Stimulated activated CD8-positive, alpha-beta memory T cell treated with anti-CD3 and anti-CD28 coated beads, Interleukin-15, amount 100 ng/mL, for 48 hours (primary cell): ENCODE results near the gene POLR3A.
A peak's percentile ranks its signal among the peaks of the same experiment; 100 is the strongest.

Experiments used
- DNase-seq, 2 donors: peaks; one replicate each; pipeline ENCODE4 v3.0.0-alpha.2; 2020; ENCODE audit warnings: low read depth in 2 of 2

POLR3A gene

DNA sequence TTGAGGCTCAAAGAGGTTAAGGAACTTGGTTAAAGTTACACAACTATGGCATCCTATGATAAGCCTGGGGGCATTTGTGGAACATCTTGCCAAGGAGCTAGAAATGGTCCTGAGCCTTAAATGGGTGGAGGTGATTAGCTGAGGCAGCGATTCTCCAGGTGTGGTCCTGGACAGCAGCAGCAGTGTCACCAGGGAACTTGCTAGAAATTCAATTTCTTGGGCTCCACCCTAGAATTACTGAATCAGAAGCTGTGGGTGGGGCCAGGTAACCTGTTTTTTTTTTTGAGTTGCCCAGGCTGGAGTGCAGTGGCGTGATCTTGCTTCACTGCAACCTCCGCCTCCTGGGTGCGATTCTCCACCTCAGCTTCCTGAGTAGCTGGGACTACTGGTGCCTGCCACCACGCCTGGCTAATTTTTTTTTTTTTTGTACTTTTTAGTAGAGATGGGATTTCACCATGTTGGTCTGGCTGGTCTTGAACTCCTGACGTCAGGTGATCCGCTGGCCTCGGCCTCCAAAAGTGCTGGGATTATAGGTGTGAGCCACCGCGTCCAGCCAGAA, 17.5 kb upstream of the POLR3A start:
- DNase-seq: no peak

- DNase-seq: no peak
These were observed 16.5 kb upstream of the POLR3A start for GRCh38 chr10:78045856-78046255.

DNA sequence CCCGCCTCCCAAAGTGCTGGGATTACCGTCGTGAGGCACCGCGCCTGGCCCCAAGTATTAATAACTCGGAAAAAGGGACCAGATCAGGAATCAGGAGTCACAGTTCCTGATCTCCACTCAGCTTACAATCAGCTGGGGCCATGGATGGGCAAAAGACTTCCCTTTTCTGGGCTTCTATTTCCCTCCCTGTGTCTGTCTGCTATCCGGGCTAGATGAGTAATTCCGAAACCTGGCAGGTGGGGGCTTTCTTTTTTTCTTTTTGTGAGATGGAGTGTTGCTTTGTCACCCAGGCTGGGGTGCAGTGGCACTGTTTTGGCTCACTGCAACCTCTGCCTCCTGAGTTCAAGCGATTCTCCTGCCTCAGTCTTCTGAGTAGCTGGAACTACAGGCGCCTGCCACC, 15.9 kb upstream of the POLR3A start:
- no peak for DNase-seq

GRCh38 chr10:78044699-78045098, 15.4 kb upstream of the POLR3A start:
- DNase-seq: no peak

DNA sequence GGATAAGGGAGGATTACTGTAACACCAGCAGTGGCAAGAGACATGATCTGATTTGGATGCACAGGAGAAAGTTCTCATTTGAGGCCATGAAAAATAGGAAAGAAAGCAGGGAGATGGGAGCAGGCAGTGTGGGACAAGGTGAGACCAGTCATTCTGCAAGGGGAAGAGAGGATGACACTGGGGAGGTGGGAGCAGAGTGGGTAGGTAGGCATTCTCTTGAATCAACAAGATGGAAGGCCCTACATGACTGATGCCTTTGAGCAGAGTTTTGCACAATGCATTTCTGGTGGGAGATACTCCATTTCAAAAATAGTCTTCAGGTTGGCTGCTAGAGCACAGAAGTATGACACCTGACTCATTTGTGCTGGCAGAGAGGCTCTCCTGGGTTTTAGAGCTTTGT, 14.9 kb upstream of the POLR3A start:
- DNase-seq: no peak

- no peak for DNase-seq
These were observed 13.4 kb upstream of the POLR3A start for GRCh38 chr10:78042752-78043104.

DNA sequence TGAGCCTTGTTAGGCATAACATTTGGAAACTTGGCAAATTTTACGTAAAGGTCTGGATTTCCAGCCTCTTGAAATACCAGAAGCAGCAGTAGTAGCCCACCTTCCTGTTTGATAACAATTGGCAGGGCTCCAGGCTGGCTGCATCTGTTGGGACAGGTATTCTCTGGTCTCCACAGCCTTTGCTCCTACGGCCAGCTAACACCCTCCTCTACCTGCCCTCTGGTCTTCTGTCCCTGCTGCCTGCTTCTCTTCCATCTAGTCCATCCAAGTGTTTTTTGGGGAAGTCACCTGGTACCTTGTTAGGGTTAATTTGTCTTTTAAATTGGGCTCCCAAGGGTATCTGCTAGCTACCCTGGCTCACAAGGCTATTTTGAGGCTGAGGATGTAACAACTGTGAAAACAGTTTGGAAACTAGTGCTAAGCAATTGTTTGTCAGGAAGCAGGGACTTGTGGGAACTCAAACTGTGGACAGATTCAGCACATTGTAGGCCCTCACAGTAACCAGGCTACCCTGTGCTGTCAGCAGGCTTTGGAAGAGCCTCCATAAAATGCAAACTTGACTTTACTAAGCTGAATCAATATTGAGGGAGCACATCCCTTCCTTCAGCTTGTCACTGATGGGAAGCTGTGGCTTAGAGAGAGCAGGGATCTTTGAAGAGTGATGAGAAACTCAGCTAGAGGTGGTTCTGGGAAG, 12.9 kb upstream of the POLR3A start:
- no peak for DNase-seq

DNA sequence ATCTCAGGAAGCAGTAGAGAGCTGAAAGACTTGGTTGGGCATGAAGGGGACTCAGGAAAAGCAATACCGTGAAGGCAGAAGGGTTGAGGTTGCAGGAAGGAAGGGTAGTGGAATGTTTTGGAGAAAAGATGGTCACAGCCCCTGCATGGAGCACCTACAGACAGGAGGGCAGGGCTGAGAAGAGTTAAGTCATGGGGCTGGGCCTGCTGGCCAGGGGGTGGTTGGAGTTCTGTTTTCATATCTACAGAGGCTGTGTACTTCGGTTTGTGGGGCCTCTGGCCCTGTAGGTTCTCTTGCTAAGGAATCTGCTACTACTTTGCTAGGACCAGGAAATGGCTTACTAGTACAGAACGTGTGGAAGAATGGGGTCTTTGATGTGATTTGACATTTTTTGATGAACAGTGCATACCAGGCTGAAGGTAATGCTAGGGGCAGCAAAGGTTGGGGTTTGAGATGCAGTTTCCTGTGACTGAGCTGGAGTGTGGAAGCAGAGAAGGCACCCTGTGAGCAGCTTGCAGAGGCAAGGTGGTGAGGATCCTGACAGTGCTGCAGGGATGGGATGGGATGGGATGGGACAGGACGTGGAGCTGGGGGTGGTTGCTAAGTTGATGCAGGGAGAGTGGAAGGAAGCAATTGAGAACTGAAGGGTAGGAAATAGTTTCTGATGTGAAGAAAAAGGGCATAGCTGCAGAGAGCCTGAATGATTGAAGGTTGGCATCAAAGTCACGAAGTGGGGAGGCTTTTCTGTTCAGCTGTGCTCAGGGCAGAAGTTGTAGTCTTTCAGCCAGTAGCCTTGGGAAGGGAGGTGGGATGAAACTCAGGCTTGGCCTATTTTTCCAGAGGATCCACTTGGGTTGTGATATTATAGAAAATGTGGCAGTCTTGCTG, 12.1 kb upstream of the POLR3A start:
- no peak for DNase-seq

- no peak for DNase-seq
These were observed 10.4 kb upstream of the POLR3A start for GRCh38 chr10:78039743-78040142.

DNA sequence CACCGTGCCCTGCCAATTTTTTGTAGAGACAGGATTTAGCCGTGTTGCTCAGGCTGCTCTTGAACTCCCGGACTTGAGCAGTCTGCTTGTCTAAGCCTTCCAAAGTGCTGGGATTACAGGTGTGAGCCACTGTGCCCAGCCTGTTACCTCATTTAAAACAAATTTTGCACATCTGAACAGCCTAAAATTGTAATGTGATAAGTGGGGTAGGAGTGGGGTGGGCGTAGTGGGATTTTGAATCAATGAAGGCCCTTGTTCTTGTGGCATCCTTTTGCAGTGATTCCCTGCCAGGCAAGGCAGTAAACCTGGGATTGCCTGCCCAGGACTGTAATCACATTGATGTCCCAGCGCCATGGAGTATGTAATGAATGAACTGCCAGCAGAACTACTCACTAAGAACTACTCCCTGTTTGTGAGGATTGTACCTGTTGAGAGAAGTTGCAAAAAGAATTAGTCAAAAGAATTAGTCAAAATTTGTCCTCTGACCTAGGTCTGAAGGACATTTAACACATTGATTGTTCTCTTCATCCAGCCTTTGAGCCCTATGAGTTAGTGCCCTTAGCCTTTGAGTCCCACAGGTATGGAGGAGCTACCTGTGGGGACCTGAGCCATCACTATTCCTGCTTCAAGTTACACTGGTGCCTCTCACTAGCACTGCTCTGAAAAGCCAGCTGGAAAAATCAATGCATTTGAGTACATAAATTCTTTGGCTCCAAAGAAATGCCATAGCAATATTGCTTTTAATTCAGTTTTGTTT, 9.7 kb upstream of the POLR3A start:
- no peak for DNase-seq

DNA sequence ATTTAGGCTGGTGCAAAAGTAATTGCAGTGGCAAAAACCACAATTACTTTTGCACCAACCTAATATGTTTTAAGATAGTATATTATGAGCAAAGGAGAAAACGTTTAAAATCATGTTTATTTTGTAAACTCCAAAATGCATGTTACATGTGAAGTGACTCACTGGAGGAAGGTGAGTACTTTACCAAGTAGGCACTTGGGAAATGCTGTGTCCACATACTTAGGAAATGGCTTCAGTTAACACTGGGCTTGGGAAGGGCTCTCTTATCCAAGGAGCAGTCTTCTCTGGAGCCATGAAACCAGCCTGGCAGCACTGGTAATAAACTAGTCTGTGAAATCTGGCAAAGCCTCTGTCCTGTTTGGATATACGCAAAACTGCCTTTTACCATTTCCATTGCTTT, 8.8 kb upstream of the POLR3A start:
- DNase-seq: no peak

DNA sequence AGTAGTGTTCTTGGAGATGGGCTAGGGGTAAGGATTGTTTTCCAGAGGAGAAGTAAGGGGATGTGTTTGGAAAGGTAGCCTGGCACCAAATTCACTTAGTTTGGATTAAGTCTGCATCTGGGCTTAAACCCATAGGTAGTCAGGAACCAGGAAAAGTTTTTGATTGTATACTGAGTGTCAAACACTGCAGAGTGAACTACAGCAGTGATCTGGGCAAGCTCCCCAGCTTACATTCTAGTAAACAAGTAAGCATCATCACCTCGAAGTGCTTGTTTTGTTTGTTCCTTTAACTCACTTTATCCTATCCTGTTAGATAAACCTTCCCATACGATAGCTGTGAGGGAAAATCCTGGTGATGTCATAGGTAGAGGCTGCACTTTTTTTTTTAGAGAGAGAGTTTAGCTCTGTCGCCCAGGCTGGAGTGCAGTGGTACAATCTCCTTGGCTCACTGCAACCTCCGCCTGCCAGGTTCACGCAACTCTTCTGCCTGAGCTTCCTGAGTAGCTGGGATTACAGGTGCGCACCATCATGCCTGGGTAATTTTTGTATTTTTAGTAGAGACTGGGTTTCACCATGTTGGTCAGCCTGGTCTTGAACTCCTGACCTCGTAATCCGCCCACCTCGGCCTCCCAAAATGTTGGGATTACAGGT, 6.7 kb upstream of the POLR3A start:
- DNase-seq: no peak

DNA sequence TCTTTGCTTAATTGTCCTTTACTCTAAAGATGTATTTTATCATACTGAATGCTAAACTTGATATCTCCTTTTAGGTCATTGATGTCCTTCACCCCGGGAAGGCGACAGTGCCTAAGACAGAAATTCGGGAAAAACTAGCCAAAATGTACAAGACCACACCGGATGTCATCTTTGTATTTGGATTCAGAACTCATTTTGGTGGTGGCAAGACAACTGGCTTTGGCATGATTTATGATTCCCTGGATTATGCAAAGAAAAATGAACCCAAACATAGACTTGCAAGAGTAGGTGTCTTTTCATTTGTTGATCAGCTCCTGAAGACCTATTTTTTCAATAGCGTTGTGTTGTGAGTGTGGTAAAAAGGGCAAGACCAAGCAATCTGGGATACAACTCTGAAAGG, 6.1 kb upstream of the POLR3A start:
- no peak for DNase-seq

DNA sequence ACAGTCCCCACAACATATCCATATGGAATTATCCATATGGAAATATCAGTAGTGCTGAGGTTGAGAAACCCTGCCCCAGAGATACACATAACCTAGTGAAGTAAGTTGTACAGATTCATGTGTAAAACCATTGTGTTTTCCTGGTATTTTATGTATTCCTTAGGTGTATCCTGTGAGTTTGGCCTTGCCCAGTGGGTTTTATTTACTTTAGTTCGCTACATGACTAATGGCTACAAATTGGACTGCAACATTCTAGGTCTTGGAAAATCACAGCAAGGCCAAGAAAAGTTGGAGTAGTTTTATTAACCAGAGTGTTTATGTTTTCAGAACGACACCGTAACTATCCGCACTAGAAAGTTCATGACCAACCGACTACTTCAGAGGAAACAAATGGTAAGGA, 5.7 kb upstream of the POLR3A start:
- DNase-seq: no peak

- peak; percentile 88 to 92 for DNase-seq
These were observed 4.5 kb upstream of the POLR3A start, which contains the start of gene RPS24 for GRCh38 chr10:78033637-78034470. RPS24 (plus strand) TSS chr10:78033863; CDS start chr10:78033902, 39 bp downstream.

- DNase-seq: no peak
These were observed 4.0 kb upstream of the POLR3A start for GRCh38 chr10:78033387-78033636.

- no peak for DNase-seq
These were observed 662 bp downstream of the POLR3A start for GRCh38 chr10:78028438-78029268.

DNA sequence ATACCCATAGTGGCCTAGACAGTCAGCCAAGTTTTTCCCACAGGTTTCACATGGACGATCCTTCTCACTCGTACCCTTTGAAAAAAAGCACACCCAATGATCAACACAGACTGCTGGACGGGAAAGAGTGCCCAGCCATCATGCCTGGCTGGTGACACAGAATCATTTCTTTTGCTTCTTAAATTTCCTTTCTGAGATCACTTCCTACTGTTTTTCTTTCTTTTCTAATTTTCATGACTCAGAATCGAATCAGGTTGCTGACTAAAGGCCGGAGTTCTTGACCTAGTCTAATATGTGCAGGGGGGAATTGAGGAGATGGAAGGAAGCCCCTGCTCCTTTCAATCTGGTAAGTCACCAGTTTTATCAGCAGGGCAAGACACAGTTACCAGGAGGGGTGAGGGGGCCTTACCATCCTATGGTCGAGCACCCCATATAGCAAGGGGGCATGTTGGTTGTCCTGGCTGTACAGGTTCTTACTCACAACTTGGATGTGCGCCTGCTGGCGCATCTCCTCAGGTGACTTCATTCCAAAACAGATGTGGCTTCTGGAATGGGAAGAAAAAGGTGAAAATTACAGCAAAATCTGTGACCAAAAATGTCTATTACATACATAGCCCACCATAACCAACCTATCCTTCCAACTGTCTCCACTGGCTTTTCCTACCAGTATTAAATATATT, 3.5 kb downstream of the POLR3A start:
- DNase-seq: no peak

DNA sequence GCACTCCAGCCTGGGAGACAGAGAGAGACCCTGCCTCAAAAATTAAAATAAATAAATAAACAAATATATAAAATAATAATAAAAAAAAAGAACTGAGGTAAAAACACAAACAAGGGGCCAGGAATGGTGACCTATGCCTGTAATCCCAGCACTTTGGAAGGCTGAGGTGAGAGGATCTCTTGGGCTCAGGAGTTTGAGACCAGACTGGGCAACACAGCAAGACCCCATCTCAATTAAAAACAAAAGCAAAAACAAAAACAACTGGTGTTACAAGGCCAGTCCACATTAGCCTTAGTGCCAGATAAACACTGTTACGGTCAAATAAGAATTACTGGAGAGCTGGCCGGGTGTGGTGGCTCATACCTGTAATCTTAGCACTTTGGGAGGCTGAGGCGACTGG, 5.6 kb downstream of the POLR3A start:
- DNase-seq: no peak

DNA sequence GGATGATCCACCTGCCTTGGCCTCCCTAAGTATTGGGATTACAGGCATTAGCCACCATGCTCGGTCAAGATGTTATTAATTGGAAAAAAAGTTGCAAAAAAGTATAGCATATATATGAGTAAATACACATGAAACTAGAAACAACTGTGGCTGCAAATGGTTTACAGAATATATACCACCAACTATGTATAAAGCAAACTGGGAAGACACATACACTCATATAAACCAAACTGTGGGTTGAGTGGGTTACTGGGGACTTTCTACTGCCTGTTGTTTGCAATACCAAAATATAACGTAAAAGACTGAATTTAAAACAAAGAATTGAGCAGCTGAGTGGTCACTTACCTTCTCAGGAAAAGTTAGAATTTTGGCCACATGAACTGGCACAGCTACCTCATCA, 8.1 kb downstream of the POLR3A start:
- DNase-seq: no peak
